SU-DHL-6 (cell line): ENCODE measurements around the gene HEXD.

ENCODE experiments used
- EZH2phosphoT487 ChIP-seq: fragments of 200-600 bp; sonication (generic), shearing (Covaris generic); conservative IDR thresholded peaks from 2 replicates; pipeline ENCODE4 v1.6.1; 2018; ENCODE audit warnings: mild to moderate bottlenecking, antibody characterized with exemption, low read length, moderate library complexity, mixed read lengths
- TF ChIP-seq, protein P1 (sequence below): fragments of 200-600 bp; sonication (generic); IDR thresholded peaks from one replicate; pipeline ENCODE4 v1.5.1; 2017; ENCODE audit warnings: antibody characterized with exemption, mild to moderate bottlenecking, low read length, moderate library complexity; ENCODE audit not compliant: insufficient read depth, poor library complexity, severe bottlenecking

DNA sequence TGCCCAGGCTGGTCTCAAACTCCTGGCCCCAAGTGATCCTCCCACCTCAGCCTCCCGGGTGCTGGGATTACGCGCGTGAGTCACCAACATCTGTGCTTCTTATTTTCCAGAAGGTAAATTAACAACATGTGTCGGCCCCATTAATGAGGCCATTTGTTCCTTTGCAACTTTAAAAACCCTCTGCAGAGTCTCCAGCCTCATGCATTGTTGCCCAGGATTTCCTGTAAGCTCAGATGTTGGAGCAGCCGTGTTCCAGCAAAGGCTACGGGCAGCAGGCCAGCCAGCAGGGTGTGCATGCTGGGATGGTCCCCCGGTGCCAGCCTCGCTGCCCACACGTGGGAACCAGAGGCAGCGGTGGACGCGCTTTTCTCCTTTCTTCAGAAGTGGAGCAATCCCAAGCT lies 19.1 kb upstream of the HEXD start:
- TF ChIP-seq, protein P1, sequence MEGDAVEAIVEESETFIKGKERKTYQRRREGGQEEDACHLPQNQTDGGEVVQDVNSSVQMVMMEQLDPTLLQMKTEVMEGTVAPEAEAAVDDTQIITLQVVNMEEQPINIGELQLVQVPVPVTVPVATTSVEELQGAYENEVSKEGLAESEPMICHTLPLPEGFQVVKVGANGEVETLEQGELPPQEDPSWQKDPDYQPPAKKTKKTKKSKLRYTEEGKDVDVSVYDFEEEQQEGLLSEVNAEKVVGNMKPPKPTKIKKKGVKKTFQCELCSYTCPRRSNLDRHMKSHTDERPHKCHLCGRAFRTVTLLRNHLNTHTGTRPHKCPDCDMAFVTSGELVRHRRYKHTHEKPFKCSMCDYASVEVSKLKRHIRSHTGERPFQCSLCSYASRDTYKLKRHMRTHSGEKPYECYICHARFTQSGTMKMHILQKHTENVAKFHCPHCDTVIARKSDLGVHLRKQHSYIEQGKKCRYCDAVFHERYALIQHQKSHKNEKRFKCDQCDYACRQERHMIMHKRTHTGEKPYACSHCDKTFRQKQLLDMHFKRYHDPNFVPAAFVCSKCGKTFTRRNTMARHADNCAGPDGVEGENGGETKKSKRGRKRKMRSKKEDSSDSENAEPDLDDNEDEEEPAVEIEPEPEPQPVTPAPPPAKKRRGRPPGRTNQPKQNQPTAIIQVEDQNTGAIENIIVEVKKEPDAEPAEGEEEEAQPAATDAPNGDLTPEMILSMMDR, result no peak
- no peak for TF ChIP-seq EZH2phosphoT487
